Measurements from ENCODE around the gene PKD1L1.
A peak's percentile ranks its signal among the peaks of the same experiment; 100 is the strongest.

The PKD1L1 gene

DNA sequence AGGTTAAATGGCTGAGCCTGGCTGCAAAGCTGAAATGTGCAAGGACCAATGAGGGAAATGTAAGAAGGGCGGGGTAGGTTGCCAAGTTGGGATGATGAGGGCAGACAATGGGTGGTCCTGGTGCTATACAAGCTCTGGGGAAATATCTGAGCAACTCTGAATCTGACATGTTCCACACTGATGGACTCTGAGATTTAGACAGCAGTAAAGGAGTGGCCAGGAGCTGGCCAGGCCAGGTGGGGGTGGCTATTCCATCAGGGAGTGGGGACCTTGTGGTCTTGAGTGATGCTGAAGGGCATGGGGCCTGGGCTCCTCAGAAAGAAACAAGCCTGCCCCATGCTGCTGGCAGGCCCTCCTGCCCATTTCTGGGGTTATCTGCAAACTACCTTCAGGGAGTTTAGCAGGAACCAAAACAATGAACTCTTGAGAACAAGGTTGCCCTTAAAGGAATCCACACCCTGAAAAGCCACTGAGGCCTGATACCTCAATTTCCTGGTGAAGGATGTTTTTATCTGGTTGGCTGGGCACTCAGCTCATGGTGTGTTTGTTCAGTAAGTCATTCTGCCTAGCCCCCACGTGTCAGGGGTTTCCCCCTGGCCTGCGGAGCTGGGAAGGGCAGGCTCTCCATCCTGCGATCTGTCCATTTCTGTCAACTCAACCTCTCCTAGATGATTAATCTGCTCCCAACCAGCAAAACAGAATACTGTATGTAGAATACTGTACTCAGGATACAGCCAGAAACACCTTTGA, 223.1 kb downstream of the PKD1L1 start:
- DNase-seq = peak; percentile 42
